ENCODE data around the gene BARD1.
"Not testable (repeated sequence)": the region's sequence is repeated elsewhere in the genome, so short reads cannot be mapped to it uniquely, and the experiment has no call there.

Gene BARD1

DNA sequence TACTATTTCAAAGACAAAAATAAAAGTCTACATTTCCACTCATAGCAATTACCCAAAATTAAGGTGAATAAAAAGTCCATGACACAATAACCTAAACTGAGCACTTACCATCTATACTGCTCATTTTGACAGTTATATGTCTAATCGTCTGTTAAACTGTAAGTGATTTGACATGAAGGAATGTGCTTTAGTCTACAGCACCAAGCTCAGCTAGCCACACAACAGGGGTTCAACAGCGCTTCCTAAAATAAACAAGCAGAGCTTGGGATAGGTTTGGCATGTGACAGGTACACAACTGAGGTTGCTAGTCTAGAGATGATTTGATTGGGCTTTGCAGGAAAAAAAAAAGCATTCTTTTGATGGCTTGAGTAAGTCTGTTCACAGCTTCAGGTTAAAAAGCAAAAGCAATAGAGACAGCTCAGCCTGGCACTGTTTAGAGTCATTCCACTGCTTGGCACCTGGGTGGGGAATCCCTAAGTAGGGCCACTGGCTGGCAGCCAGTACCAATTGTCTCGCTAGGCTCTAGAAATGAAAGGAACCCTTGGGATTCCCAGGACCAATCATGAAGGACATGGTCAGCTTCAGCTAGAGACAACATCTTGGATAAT lies 78.6 kb downstream of the BARD1 start:
- H3K36me3 Mint-ChIP-seq (ENCODE audit: low read depth), result peaks cover 24% of the 10 kb centered on the region
- no peak for TF ChIP-seq CTCF (IDR thresholded peaks at IDR 0.05; ENCODE audit: unreplicated experiment in 3 of 3)
- no peaks in the 10 kb centered on the region for H3K27me3 Mint-ChIP-seq (ENCODE audit: low read depth)
- H3K9me3 Mint-ChIP-seq, result no peaks in the 10 kb centered on the region
- no peak overlapping the region for H3K4me3 Mint-ChIP-seq
- H3K4me1 Mint-ChIP-seq, result peaks cover 7% of the 10 kb centered on the region
- H3K27ac Mint-ChIP-seq, result peak overlapping the region; percentile 35 to 86 (median 65)

GRCh38 chr2:214730248-214730647 lies 79.2 kb downstream of the BARD1 start:
- Mint-ChIP-seq H3K27me3 (ENCODE audit: low read depth) (no peaks in the 10 kb centered on the region), H3K27ac (peak overlapping the region; percentile 35 to 86 (median 65)), H3K4me1 (peaks cover 7% of the 10 kb centered on the region), H3K9me3 (no peaks in the 10 kb centered on the region), H3K4me3 (no peak overlapping the region), H3K36me3 (ENCODE audit: low read depth) (peaks cover 23% of the 10 kb centered on the region)
- TF ChIP-seq CTCF (IDR thresholded peaks at IDR 0.05; ENCODE audit: unreplicated experiment in 3 of 3), result no peak

- Mint-ChIP-seq H3K36me3 (ENCODE audit: low read depth) (peaks cover 48% of the 10 kb centered on the region), H3K4me3 (no peak overlapping the region), H3K9me3 (peaks cover 19% of the 10 kb centered on the region)
These were observed 84.7 kb downstream of the BARD1 start for GRCh38 chr2:214724741-214725140.

GRCh38 chr2:214717837-214718236 lies 91.6 kb downstream of the BARD1 start:
- H3K4me1 Mint-ChIP-seq; H3K4me3 Mint-ChIP-seq; H3K27me3 Mint-ChIP-seq (ENCODE audit: low read depth); H3K27ac Mint-ChIP-seq: not testable (repeated sequence)
- peaks cover 31% of the 10 kb centered on the region for H3K9me3 Mint-ChIP-seq
- peaks cover 48% of the 10 kb centered on the region for H3K36me3 Mint-ChIP-seq (ENCODE audit: low read depth)

More at GRCh38 chr2:214724741-214725140, 84.7 kb downstream of the BARD1 start:
- H3K27ac Mint-ChIP-seq, result no peak overlapping the region
- H3K4me1 Mint-ChIP-seq, result no peaks in the 10 kb centered on the region
- no peaks in the 10 kb centered on the region for H3K27me3 Mint-ChIP-seq (ENCODE audit: low read depth)
- no peak for TF ChIP-seq CTCF (IDR thresholded peaks at IDR 0.05; ENCODE audit: unreplicated experiment in 3 of 3)

DNA sequence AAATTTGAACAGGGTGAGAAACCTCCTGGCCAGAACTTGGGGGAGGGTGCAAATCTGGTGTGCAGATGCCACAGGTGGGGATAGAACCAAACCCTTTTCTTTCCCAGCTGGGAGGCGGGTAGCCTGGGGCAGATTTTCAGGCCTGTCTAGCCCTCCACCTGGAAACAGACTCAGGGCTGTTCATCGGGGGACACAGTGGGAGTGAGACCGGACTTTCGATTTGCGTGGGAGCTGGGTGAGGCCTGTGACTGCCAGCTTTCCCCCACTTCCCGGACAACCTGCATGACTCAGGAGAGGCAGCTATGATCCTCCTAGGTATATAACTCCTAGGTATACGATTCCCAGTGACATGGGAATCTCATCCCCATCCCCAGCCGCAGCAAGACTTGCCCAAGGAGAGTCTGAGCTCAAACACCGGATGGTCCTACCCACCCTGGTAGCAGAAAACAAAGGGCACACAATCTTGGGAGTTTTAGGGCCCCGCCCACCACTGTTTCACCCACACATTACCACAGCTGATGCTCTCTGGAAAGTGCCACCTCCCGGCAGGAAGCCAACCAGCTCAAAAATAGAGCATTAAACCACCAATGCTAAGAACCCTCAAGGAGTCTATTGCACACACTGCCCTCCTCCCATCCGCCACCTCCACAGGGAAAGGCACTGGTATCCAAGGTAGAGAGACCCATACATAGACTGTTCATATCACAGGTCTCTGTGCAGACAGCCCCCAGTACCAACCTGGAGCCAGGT lies 92.5 kb downstream of the BARD1 start:
- Mint-ChIP-seq H3K9me3 (peaks cover 31% of the 10 kb centered on the region), H3K27ac (no peak overlapping the region), H3K27me3 (ENCODE audit: low read depth) (no peaks in the 10 kb centered on the region), H3K4me3 (no peak overlapping the region), H3K36me3 (ENCODE audit: low read depth) (peaks cover 48% of the 10 kb centered on the region), H3K4me1 (no peaks in the 10 kb centered on the region)
- no peak for TF ChIP-seq CTCF (IDR thresholded peaks at IDR 0.05; ENCODE audit: unreplicated experiment in 3 of 3)

DNA sequence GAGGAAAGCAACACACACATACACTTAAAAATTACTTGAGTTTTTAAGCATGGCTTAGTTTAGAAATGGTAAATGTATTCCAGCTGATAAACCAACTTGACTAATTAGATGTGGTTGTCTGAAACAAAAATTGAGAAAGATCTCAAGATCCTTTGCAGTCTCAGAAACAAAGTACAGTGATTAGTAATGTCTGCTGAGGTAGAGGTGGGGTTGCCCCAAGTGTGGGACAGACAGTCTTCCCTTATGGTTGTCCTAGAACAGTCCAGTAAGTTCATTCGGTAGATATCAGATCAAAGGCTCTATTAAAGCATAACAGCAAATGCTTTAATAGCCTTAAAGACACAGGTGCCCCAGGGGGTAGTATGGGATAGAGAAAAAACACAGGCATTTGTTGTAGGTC lies 94.5 kb downstream of the BARD1 start:
- Mint-ChIP-seq H3K27me3 (ENCODE audit: low read depth) (no peaks in the 10 kb centered on the region), H3K27ac (no peak overlapping the region), H3K36me3 (ENCODE audit: low read depth) (peaks cover 31% of the 10 kb centered on the region), H3K4me3 (no peak overlapping the region), H3K4me1 (no peaks in the 10 kb centered on the region), H3K9me3 (peaks cover 15% of the 10 kb centered on the region)
- no peak for TF ChIP-seq CTCF (IDR thresholded peaks at IDR 0.05; ENCODE audit: unreplicated experiment in 3 of 3)
